GM23338 (cell line): ENCODE measurements around the gene DNAJB6. TPM values are rescaled to one million over a fixed set of nuclear protein-coding genes. Genes with fewer than 3 reads are reported as not detected.
A peak's percentile ranks its signal among the peaks of the same experiment; 100 is the strongest.

Experiments
- ATAC-seq: fragments of 200-7000 bp; cut with Tn5 transposase; 3 replicates; pipeline ENCODE4 v1.9.1; 2020
- DNase-seq: peaks from one replicate; pipeline ENCODE4 v3.0.0-alpha.2; 2015; ENCODE audit warnings: low spot score
- H2AFZ ChIP-seq: fragments of 200-600 bp; sonication (generic); 2 replicates; pipeline ENCODE4 v1.8.0; 2016; ENCODE audit warnings: antibody characterized with exemption, mild to moderate bottlenecking, moderate library complexity
- H3F3A ChIP-seq: fragments of 200-600 bp; sonication (generic); replicated peaks from 2 replicates; pipeline ENCODE4 v1.8.0; 2017; ENCODE audit warnings: antibody characterized with exemption, mixed run types, low read depth
- H3K27ac ChIP-seq: fragments of 200-600 bp; sonication (generic); 2 replicates; pipeline ENCODE4 v1.6.1; 2016; ENCODE audit warnings: low read depth
- H3K27me3 ChIP-seq: fragments of 200-600 bp; sonication (generic); 2 replicates; pipeline ENCODE4 v1.8.0; 2016; ENCODE audit warnings: mild to moderate bottlenecking, mixed run types, moderate library complexity; ENCODE audit not compliant: insufficient read depth
- H3K36me3 ChIP-seq: fragments of 200-600 bp; sonication (generic); 2 replicates; pipeline ENCODE4 v1.8.0; 2016; ENCODE audit warnings: mild to moderate bottlenecking; ENCODE audit not compliant: insufficient read depth
- H3K4me1 ChIP-seq: fragments of 200-600 bp; sonication (generic); 2 replicates; pipeline ENCODE4 v1.8.0; 2016; ENCODE audit warnings: mild to moderate bottlenecking, moderate library complexity; ENCODE audit not compliant: insufficient read depth
- H3K4me2 ChIP-seq: fragments of 200-600 bp; sonication (generic); 2 replicates; pipeline ENCODE4 v1.7.1; 2017; ENCODE audit warnings: mixed run types
- H3K4me3 ChIP-seq: fragments of 200-600 bp; sonication (generic); 2 replicates; pipeline ENCODE4 v1.6.1; 2016; ENCODE audit warnings: mixed run types
- H3K79me2 ChIP-seq: fragments of 200-600 bp; sonication (generic); replicated peaks from 2 replicates; pipeline ENCODE4 v1.8.0; 2017; ENCODE audit warnings: mild to moderate bottlenecking; ENCODE audit not compliant: insufficient read depth
- H3K9me2 ChIP-seq: fragments of 200-600 bp; sonication (generic); 2 replicates; pipeline ENCODE4 v1.8.0; 2017; ENCODE audit not compliant: insufficient read depth
- H4K20me1 ChIP-seq: fragments of 200-600 bp; sonication (generic); replicated peaks from 2 replicates; pipeline ENCODE4 v1.8.0; 2017; ENCODE audit warnings: mild to moderate bottlenecking; ENCODE audit not compliant: insufficient read depth
- H3K27ac Mint-ChIP-seq: 2 replicates; pipeline ENCODE4 v1.8.0; 2020; ENCODE audit warnings: inconsistent platforms, mild to moderate bottlenecking, moderate library complexity, mixed read lengths
- H3K27me3 Mint-ChIP-seq: 3 replicates; pipeline ENCODE4 v1.8.0; 2022; ENCODE audit warnings: low read depth, mild to moderate bottlenecking, moderate library complexity, mixed read lengths, inconsistent platforms; ENCODE audit not compliant: insufficient read depth, poor library complexity
- H3K36me3 Mint-ChIP-seq: 3 replicates; pipeline ENCODE4 v1.8.0; 2021; ENCODE audit warnings: low read depth, mild to moderate bottlenecking, inconsistent platforms, moderate library complexity, mixed read lengths
- H3K4me1 Mint-ChIP-seq: 3 replicates; pipeline ENCODE4 v1.8.0; 2020; ENCODE audit warnings: mild to moderate bottlenecking, inconsistent platforms, mixed read lengths
- H3K4me3 Mint-ChIP-seq: 3 replicates; pipeline ENCODE4 v1.8.0; 2021; ENCODE audit warnings: moderate library complexity, mild to moderate bottlenecking, inconsistent platforms, mixed read lengths
- H3K9me3 Mint-ChIP-seq: 3 replicates; pipeline ENCODE4 v1.8.0; 2020; ENCODE audit warnings: moderate library complexity, mild to moderate bottlenecking, inconsistent platforms, mixed read lengths
- CREB1 ChIP-seq: fragments of 250-450 bp; sonication (Bioruptor Pico); IDR thresholded peaks from 2 replicates; pipeline ENCODE4 v1.5.0; 2020; ENCODE audit warnings: low read depth, mild to moderate bottlenecking, moderate library complexity
- EZH2 ChIP-seq: fragments of 200-600 bp; sonication (generic); IDR thresholded peaks from one replicate; pipeline ENCODE4 v1.8.0; 2017; ENCODE audit warnings: antibody characterized with exemption, mild to moderate bottlenecking, low read depth; ENCODE audit not compliant: unreplicated experiment
- EZH2phosphoT487 ChIP-seq: fragments of 200-600 bp; sonication (generic); IDR thresholded peaks from one replicate; pipeline ENCODE4 v1.8.1; 2018; ENCODE audit warnings: antibody characterized with exemption; ENCODE audit not compliant: unreplicated experiment
- JUNB ChIP-seq: IDR thresholded peaks from one replicate; pipeline ENCODE4 v1.6.1; 2016; ENCODE audit warnings: antibody characterized with exemption; ENCODE audit not compliant: unreplicated experiment
- NANOG ChIP-seq: IDR thresholded peaks from 2 replicates; pipeline ENCODE4 v1.6.1; 2016; ENCODE audit warnings: antibody characterized with exemption, borderline replicate concordance
- POLR2AphosphoS5 ChIP-seq: IDR thresholded peaks from 2 replicates; pipeline ENCODE4 v1.6.1; 2016; ENCODE audit warnings: antibody characterized with exemption, low read depth
- polyA plus RNA-seq: library from polyadenylated mRNA; unstranded; fragments of >200 nt; fragmentation: Nextera tagmentation; extraction: Ambion mirVana; gene quantifications from 2 replicates; pipeline ENCODE4 v1.2.1, GENCODE V29; 2016
- total RNA-seq: library from RNA; depleted of rRNA; stranded (reverse); fragments of >200 nt; shearing (Covaris generic); gene quantifications from 2 replicates; pipeline ENCODE4 v1.2.3, GENCODE V29; 2014
- TF ChIP-seq, protein P1 (sequence below): IDR thresholded peaks from one replicate; pipeline ENCODE4 v1.6.1; 2018; ENCODE audit warnings: antibody characterized with exemption; ENCODE audit not compliant: unreplicated experiment
- TF ChIP-seq, protein P2 (sequence below), 2 experiments: fragments of 200-600 bp in 1 of 2; sonication (generic) in 1 of 2; conservative IDR thresholded peaks; 2 replicates each; pipeline versions ENCODE4 v1.5.1 to v1.6.1; 2016 to 2017; ENCODE audit warnings: antibody characterized with exemption in 2 of 2, low read depth in 2 of 2, mild to moderate bottlenecking in 2 of 2, moderate library complexity in 1 of 2

Gene DNAJB6
- total and polyA plus RNA-seq, 2 experiments from 2014 or later, result 308 to 322 TPM

DNA sequence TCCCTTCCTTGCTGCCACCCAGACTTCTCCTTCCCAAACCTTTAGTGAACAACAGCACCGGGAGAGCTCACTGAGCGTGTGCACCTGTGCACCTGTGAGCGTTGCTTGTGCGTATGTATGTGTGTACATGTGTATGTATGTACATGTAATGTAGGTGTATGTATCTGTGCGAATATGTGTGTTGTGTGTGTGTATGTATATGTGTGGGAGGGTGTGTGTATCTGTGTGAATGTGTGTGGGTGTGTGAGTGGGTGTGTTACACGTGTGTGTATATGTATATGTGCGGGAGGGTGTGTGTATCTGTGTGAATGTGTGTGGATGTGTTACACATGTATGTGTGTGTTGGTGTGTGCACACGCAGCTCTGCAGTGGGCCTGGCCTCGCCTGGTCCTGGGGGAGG, 44.5 kb upstream of the DNAJB6 start:
- Mint-ChIP-seq H3K27me3 (peaks cover 17% of the 10 kb centered on the region), H3K4me3 (no peak overlapping the region), H3K36me3 (peaks cover 11% of the 10 kb centered on the region), H3K4me1 (peaks cover 12% of the 10 kb centered on the region), H3K27ac (no peak overlapping the region), H3K9me3 (peaks cover 26% of the 10 kb centered on the region)
- no peaks in the 10 kb centered on the region for H3K4me1 ChIP-seq
- H3K4me3 ChIP-seq, result no peak overlapping the region
- no peak for ATAC-seq
- no peaks in the 10 kb centered on the region for H3K79me2 ChIP-seq
- no peak overlapping the region for H3K27ac ChIP-seq
- no peaks in the 10 kb centered on the region for H3K27me3 ChIP-seq
- H3K4me2 ChIP-seq, result no peak overlapping the region
- H3F3A ChIP-seq, result peaks cover 7% of the 10 kb centered on the region; the same call in 1 of the 2 replicates
- no peak for DNase-seq
- no peaks in the 10 kb centered on the region for H4K20me1 ChIP-seq
- H2AFZ ChIP-seq, result peak overlapping the region; percentile 84; the same call in 1 of the 2 replicates
- H3K9me2 ChIP-seq, result no peaks in the 10 kb centered on the region
- H3K36me3 ChIP-seq, result no peaks in the 10 kb centered on the region
- TF ChIP-seq POLR2AphosphoS5 (no peak), EZH2 (no peak)
- TF ChIP-seq, protein P1, sequence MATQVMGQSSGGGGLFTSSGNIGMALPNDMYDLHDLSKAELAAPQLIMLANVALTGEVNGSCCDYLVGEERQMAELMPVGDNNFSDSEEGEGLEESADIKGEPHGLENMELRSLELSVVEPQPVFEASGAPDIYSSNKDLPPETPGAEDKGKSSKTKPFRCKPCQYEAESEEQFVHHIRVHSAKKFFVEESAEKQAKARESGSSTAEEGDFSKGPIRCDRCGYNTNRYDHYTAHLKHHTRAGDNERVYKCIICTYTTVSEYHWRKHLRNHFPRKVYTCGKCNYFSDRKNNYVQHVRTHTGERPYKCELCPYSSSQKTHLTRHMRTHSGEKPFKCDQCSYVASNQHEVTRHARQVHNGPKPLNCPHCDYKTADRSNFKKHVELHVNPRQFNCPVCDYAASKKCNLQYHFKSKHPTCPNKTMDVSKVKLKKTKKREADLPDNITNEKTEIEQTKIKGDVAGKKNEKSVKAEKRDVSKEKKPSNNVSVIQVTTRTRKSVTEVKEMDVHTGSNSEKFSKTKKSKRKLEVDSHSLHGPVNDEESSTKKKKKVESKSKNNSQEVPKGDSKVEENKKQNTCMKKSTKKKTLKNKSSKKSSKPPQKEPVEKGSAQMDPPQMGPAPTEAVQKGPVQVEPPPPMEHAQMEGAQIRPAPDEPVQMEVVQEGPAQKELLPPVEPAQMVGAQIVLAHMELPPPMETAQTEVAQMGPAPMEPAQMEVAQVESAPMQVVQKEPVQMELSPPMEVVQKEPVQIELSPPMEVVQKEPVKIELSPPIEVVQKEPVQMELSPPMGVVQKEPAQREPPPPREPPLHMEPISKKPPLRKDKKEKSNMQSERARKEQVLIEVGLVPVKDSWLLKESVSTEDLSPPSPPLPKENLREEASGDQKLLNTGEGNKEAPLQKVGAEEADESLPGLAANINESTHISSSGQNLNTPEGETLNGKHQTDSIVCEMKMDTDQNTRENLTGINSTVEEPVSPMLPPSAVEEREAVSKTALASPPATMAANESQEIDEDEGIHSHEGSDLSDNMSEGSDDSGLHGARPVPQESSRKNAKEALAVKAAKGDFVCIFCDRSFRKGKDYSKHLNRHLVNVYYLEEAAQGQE, result no peak
- TF ChIP-seq, protein P2, sequence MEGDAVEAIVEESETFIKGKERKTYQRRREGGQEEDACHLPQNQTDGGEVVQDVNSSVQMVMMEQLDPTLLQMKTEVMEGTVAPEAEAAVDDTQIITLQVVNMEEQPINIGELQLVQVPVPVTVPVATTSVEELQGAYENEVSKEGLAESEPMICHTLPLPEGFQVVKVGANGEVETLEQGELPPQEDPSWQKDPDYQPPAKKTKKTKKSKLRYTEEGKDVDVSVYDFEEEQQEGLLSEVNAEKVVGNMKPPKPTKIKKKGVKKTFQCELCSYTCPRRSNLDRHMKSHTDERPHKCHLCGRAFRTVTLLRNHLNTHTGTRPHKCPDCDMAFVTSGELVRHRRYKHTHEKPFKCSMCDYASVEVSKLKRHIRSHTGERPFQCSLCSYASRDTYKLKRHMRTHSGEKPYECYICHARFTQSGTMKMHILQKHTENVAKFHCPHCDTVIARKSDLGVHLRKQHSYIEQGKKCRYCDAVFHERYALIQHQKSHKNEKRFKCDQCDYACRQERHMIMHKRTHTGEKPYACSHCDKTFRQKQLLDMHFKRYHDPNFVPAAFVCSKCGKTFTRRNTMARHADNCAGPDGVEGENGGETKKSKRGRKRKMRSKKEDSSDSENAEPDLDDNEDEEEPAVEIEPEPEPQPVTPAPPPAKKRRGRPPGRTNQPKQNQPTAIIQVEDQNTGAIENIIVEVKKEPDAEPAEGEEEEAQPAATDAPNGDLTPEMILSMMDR (conservative IDR thresholded peaks at IDR 0.05; ENCODE audit: low read depth in 2 of 2), result no peak

DNA sequence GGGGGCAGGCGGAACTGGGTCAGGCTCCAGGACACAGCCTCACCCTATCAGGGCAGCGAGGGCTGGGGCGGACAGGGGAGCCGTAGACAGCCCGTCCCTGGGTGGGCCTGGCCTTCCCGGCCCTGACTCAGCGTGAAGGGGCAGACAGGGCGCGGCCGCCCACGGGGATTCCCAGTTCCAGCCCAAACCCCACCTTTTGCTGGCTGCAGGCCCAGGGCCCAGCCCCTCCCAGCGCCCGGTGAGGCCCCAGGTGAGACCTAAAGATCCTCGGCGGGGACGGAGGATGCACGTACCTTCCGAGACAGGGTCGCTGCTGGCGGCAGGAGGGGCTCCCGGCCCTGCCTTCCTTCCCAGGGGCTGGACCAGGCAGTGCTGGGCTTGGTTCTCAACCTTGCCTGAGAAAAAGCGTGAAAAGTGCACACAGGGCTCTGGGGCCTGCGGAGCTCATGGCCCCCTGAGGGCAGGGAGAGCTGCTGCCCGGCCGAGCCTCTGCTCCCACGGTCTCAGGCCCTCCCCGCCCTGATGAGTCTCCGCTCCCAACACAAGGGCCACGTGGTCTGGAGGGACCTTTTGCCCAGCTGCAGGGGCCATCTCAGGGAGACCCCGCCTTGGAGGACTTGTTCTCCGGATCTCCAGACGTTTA, 43.9 kb upstream of the DNAJB6 start:
- Mint-ChIP-seq H3K4me3 (no peak overlapping the region), H3K27ac (no peak overlapping the region), H3K9me3 (peaks cover 19% of the 10 kb centered on the region), H3K27me3 (peaks cover 18% of the 10 kb centered on the region), H3K4me1 (peaks cover 12% of the 10 kb centered on the region), H3K36me3 (peaks cover 8% of the 10 kb centered on the region)
- H3K4me3 ChIP-seq, result no peak overlapping the region
- H4K20me1 ChIP-seq, result no peaks in the 10 kb centered on the region
- H3F3A ChIP-seq, result peaks cover 8% of the 10 kb centered on the region; the same call in 1 of the 2 replicates
- H3K27ac ChIP-seq, result no peak overlapping the region
- no peaks in the 10 kb centered on the region for H3K79me2 ChIP-seq
- H3K9me2 ChIP-seq, result no peaks in the 10 kb centered on the region
- no peak for TF ChIP-seq EZH2phosphoT487
- no peak for TF ChIP-seq POLR2AphosphoS5
- TF ChIP-seq, protein P2 (conservative IDR thresholded peaks at IDR 0.05; ENCODE audit: low read depth in 2 of 2), result no peak
- no peak for TF ChIP-seq JUNB
- TF ChIP-seq CREB1, result no peak
- no peak for TF ChIP-seq NANOG
- no peaks in the 10 kb centered on the region for H3K27me3 ChIP-seq
- no peaks in the 10 kb centered on the region for H3K4me1 ChIP-seq
- H3K36me3 ChIP-seq, result no peaks in the 10 kb centered on the region
- 0 out of 2 replicates have a peak overlapping the region, but pooled peaks have one; percentile 14 for H3K4me2 ChIP-seq
- DNase-seq, result peak; percentile 53
- H2AFZ ChIP-seq, result peak overlapping the region; percentile 84; the same call in 1 of the 2 replicates
- ATAC-seq, result peak; percentile 60
